ENCODE data around the gene NUFIP2. TPM values are rescaled to one million over a fixed set of nuclear protein-coding genes. Genes with fewer than 3 reads are reported as not detected.

NUFIP2 gene
- total RNA-seq, 1 experiment from 2014 or later, result 106 TPM

DNA sequence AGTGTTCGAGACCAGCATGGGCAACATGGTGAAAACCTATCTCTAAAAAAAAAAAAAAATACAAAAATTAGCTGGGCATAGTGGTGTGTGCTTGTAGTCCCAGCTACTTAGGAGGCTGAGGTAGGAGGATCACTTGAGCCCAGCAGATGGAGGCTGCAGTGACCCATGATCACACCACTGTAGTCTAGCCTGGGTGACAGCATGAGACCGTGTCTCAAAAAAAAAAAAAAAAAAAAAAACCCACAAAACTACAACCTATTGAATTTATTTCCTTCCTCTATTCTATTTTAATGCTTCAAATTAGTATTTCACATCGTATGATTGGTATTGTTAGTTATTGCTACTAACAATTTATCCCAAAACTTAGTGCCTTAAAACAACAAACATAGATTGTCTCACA lies 9.4 kb upstream of the NUFIP2 start:
- Histone ChIP-seq H3K27me3 (ENCODE audit: control insufficient read depth, insufficient read depth, low read length) (no peaks in the 10 kb centered on the region), H3K4me1 (ENCODE audit: control insufficient read depth, insufficient read depth, low read length) (no peaks in the 10 kb centered on the region), H3K4me3 (ENCODE audit: low read depth in 2 of 2, low read length in 2 of 2) (no peak overlapping the region), H3K27ac (ENCODE audit: low read length) (no peak overlapping the region), H3K9me3 (ENCODE audit: control insufficient read depth, insufficient read depth, low read depth, low read length) (no peaks in the 10 kb centered on the region), H3K36me3 (ENCODE audit: control insufficient read depth, insufficient read depth, low read length) (no peaks in the 10 kb centered on the region)
- ChIA-PET CTCF (no interaction called here), POLR2A (interaction anchor here (0.7 to 1.1 kb wide), 2 partner anchors 9 to 11 kb away, joined by 4 to 11 read pairs; no protein-coding TSS in a partner anchor)
- no peak for TF ChIP-seq TCF7L2 (IDR thresholded peaks at IDR 0.05; ENCODE audit: low read depth, low read length)
- TF ChIP-seq POLR2AphosphoS5 (IDR thresholded peaks at IDR 0.05; ENCODE audit: low read depth, low read length), result no peak
- TF ChIP-seq, protein P1, sequence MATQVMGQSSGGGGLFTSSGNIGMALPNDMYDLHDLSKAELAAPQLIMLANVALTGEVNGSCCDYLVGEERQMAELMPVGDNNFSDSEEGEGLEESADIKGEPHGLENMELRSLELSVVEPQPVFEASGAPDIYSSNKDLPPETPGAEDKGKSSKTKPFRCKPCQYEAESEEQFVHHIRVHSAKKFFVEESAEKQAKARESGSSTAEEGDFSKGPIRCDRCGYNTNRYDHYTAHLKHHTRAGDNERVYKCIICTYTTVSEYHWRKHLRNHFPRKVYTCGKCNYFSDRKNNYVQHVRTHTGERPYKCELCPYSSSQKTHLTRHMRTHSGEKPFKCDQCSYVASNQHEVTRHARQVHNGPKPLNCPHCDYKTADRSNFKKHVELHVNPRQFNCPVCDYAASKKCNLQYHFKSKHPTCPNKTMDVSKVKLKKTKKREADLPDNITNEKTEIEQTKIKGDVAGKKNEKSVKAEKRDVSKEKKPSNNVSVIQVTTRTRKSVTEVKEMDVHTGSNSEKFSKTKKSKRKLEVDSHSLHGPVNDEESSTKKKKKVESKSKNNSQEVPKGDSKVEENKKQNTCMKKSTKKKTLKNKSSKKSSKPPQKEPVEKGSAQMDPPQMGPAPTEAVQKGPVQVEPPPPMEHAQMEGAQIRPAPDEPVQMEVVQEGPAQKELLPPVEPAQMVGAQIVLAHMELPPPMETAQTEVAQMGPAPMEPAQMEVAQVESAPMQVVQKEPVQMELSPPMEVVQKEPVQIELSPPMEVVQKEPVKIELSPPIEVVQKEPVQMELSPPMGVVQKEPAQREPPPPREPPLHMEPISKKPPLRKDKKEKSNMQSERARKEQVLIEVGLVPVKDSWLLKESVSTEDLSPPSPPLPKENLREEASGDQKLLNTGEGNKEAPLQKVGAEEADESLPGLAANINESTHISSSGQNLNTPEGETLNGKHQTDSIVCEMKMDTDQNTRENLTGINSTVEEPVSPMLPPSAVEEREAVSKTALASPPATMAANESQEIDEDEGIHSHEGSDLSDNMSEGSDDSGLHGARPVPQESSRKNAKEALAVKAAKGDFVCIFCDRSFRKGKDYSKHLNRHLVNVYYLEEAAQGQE (IDR thresholded peaks at IDR 0.05; ENCODE audit: insufficient read depth in 1 of 2, low read depth in 2 of 2, low read length in 1 of 2), result no peak
- TF ChIP-seq SIN3A (IDR thresholded peaks at IDR 0.05; ENCODE audit: borderline replicate concordance, insufficient read depth, low read depth, low read length), result no peak
- TF ChIP-seq, protein P2, sequence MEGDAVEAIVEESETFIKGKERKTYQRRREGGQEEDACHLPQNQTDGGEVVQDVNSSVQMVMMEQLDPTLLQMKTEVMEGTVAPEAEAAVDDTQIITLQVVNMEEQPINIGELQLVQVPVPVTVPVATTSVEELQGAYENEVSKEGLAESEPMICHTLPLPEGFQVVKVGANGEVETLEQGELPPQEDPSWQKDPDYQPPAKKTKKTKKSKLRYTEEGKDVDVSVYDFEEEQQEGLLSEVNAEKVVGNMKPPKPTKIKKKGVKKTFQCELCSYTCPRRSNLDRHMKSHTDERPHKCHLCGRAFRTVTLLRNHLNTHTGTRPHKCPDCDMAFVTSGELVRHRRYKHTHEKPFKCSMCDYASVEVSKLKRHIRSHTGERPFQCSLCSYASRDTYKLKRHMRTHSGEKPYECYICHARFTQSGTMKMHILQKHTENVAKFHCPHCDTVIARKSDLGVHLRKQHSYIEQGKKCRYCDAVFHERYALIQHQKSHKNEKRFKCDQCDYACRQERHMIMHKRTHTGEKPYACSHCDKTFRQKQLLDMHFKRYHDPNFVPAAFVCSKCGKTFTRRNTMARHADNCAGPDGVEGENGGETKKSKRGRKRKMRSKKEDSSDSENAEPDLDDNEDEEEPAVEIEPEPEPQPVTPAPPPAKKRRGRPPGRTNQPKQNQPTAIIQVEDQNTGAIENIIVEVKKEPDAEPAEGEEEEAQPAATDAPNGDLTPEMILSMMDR (IDR thresholded peaks at IDR 0.05), result no peak
- ATAC-seq (no peak), DNase-seq (ENCODE audit: low read depth, low spot score) (no peak)
- in situ Hi-C loops (cut with HindIII; ENCODE audit: low pct_unique_long_range_greater_than_20kb, low sequenced_read_pairs) (no loop called here), intact Hi-C loops (cut with micrococcal nuclease; ENCODE audit: unreplicated experiment) (no loop called here)
- BruUV-seq (replicated peaks), result no TSS peak

DNA sequence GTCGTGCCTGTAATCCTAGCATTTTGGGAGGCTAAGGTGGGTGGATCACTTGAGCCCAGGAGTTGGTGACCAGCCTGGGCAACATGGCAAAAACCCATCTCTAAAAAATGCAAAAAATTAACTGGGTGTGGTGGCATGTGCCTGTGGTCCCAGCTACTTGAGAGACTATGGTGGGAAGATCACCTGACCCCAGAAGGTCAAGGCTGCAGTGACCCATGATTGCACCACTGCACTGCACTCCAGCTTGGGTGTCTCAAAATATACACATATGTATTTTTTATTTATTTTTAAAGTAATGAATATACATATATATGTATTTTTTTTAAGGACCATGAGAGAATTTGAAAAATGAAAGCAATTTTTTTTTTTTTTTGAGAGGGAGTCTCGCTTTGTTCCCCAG lies 5.1 kb upstream of the NUFIP2 start:
- Histone ChIP-seq H3K4me1 (ENCODE audit: control insufficient read depth, insufficient read depth, low read length) (peaks cover 6% of the 10 kb centered on the region; the same call in 1 of the 2 replicates), H3K27me3 (ENCODE audit: control insufficient read depth, insufficient read depth, low read length) (no peaks in the 10 kb centered on the region), H3K27ac (ENCODE audit: low read length) (no peak overlapping the region), H3K4me3 (ENCODE audit: low read depth in 2 of 2, low read length in 2 of 2) (no peak overlapping the region), H3K36me3 (ENCODE audit: control insufficient read depth, insufficient read depth, low read length) (no peaks in the 10 kb centered on the region), H3K9me3 (ENCODE audit: control insufficient read depth, insufficient read depth, low read depth, low read length) (no peaks in the 10 kb centered on the region)
- TF ChIP-seq TCF7L2 (IDR thresholded peaks at IDR 0.05; ENCODE audit: low read depth, low read length), result no peak
- intact Hi-C loops (cut with micrococcal nuclease; ENCODE audit: unreplicated experiment), result no loop called here
- BruUV-seq (replicated peaks), result no TSS peak
- no peak for DNase-seq (ENCODE audit: low read depth, low spot score)
- in situ Hi-C loops (cut with HindIII; ENCODE audit: low pct_unique_long_range_greater_than_20kb, low sequenced_read_pairs), result no loop called here
- no peak for ATAC-seq
- ChIA-PET CTCF (no interaction called here), POLR2A (no interaction called here)

DNA sequence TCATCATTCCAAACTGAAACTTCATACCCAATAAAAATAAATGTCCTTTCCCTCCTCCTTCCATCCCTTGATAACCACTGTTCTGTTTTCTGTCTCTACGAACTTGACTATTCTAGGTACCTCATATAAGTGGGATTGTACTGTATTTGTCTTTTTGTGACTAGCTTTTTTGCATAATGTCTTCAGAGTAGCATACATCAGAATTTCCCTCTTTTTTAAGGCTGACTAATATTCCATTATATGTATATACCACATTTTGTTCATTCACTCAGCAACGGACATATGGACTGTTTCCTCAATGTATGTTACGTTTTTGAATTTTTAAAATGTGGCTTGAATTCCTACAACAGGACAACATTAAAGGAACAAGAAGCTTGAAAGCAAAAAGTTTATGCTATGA lies 1.5 kb upstream of the NUFIP2 start:
- Histone ChIP-seq H3K4me3 (ENCODE audit: low read depth in 2 of 2, low read length in 2 of 2) (no peak overlapping the region), H3K9me3 (ENCODE audit: control insufficient read depth, insufficient read depth, low read depth, low read length) (no peaks in the 10 kb centered on the region), H3K4me1 (ENCODE audit: control insufficient read depth, insufficient read depth, low read length) (peaks cover 13% of the 10 kb centered on the region; the same call in 1 of the 2 replicates), H3K27me3 (ENCODE audit: control insufficient read depth, insufficient read depth, low read length) (no peaks in the 10 kb centered on the region), H3K27ac (ENCODE audit: low read length) (no peak overlapping the region), H3K36me3 (ENCODE audit: control insufficient read depth, insufficient read depth, low read length) (peaks cover 7% of the 10 kb centered on the region; the same call in 1 of the 2 replicates)
- in situ Hi-C loops (cut with HindIII; ENCODE audit: low pct_unique_long_range_greater_than_20kb, low sequenced_read_pairs), result no loop called here
- ATAC-seq (no peak), DNase-seq (ENCODE audit: low read depth, low spot score) (no peak)
- TF ChIP-seq, protein P2 (IDR thresholded peaks at IDR 0.05), result no peak
- TF ChIP-seq TCF7L2 (IDR thresholded peaks at IDR 0.05; ENCODE audit: low read depth, low read length), result no peak
- TF ChIP-seq, protein P1 (IDR thresholded peaks at IDR 0.05; ENCODE audit: insufficient read depth in 1 of 2, low read depth in 2 of 2, low read length in 1 of 2), result no peak
- no peak for TF ChIP-seq POLR2AphosphoS5 (IDR thresholded peaks at IDR 0.05; ENCODE audit: low read depth, low read length)
- BruUV-seq (replicated peaks), result no TSS peak
- ChIA-PET CTCF (no interaction called here), POLR2A (no interaction called here)
- intact Hi-C loops (cut with micrococcal nuclease; ENCODE audit: unreplicated experiment), result no loop called here

All from Panc1 (cell line).